Fibroblast of lung (primary cell): ENCODE measurements around the gene CORO2A.

ENCODE experiments used
- CTCF ChIP-seq, 2 donors: IDR thresholded peaks in 1 of 2; conservative IDR thresholded peaks in 1 of 2; 1 replicate in 1 of 2; 2 replicates in 1 of 2; pipeline ENCODE4 v1.5.1; 2011 to 2012; ENCODE audit warnings: low read length in 2 of 2, control low read depth in 1 of 2, inconsistent platforms in 1 of 2, low read depth in 1 of 2, mild to moderate bottlenecking in 1 of 2
- EZH2 ChIP-seq: IDR thresholded peaks from 2 replicates; pipeline ENCODE4 v1.5.1; 2012; ENCODE audit warnings: low read length, control low read depth, mild to moderate bottlenecking; ENCODE audit errors: missing control alignments

GRCh38 chr9:98107926-98108325, 84.5 kb downstream of the CORO2A start:
- TF ChIP-seq CTCF (conservative IDR thresholded peaks at IDR 0.05 in 1 of 2, IDR thresholded peaks at IDR 0.05 in 1 of 2; ENCODE audit: low read depth in 1 of 2, low read length in 2 of 2) (no peak), EZH2 (no peak)
